Measurements from ENCODE around the gene ABHD16A.

ABHD16A gene

GRCh38 chr6:31664790-31665500 is 38.2 kb downstream of the ABHD16A start, which contains the start of gene GPANK1:
TSS of gene GPANK1 (minus strand) at chr6:31664997. CDS start at chr6:31664478, 519 bp downstream.
- TF ChIP-seq CTCF (IDR thresholded peaks at IDR 0.05; ENCODE audit: insufficient read depth, low read depth, low read length, missing control alignments): no peak
- H3K4me3 ChIP-seq (ENCODE audit: low read length): peak within 1 kb of the TSS; percentile 66

GRCh38 chr6:31663961-31664789 is 38.9 kb downstream of the ABHD16A start:
- peak overlapping the region; percentile 66 for H3K4me3 ChIP-seq (ENCODE audit: low read length)
- TF ChIP-seq CTCF (IDR thresholded peaks at IDR 0.05; ENCODE audit: insufficient read depth, low read depth, low read length, missing control alignments): no peak
- peak; percentile 77 for DNase-seq (ENCODE audit: low read depth)

More at GRCh38 chr6:31664790-31665500, 38.2 kb downstream of the ABHD16A start, which contains the start of gene GPANK1:
- DNase-seq (ENCODE audit: low read depth): peak; percentile 97

- peak overlapping the region; percentile 66 for H3K4me3 ChIP-seq (ENCODE audit: low read length)
- no peak for TF ChIP-seq CTCF (IDR thresholded peaks at IDR 0.05; ENCODE audit: insufficient read depth, low read depth, low read length, missing control alignments)
- DNase-seq (ENCODE audit: low read depth): peak; percentile 67
These were observed 39.8 kb downstream of the ABHD16A start for GRCh38 chr6:31663126-31663960.

GRCh38 chr6:31662124-31662723 is 40.9 kb downstream of the ABHD16A start:
- DNase-seq (ENCODE audit: low read depth): no peak
- no peak overlapping the region for H3K4me3 ChIP-seq (ENCODE audit: low read length)
- no peak for TF ChIP-seq CTCF (IDR thresholded peaks at IDR 0.05; ENCODE audit: insufficient read depth, low read depth, low read length, missing control alignments)

- H3K4me3 ChIP-seq (ENCODE audit: low read length): peak overlapping the region; percentile 96
- no peak for DNase-seq (ENCODE audit: low read depth)
- no peak for TF ChIP-seq CTCF (IDR thresholded peaks at IDR 0.05; ENCODE audit: insufficient read depth, low read depth, low read length, missing control alignments)
These were observed 41.6 kb downstream of the ABHD16A start for GRCh38 chr6:31661262-31662123.

All from epithelial cell of esophagus (primary cell).